NCI-H187 (cell line): Measurements from ENCODE around the gene GZF1.

ENCODE experiments used
- DNase-seq, 2 experiments: peaks; one replicate each; lab custom pipeline; 2025; lab: John Stamatoyannopoulos, UW

The GZF1 gene

GRCh38 chr20:23407781-23408464 is 45.9 kb downstream of the GZF1 start:
- no peak for DNase-seq

GRCh38 chr20:23408957-23409356 is 47.0 kb downstream of the GZF1 start:
- DNase-seq = no peak

GRCh38 chr20:23409800-23410199 is 47.8 kb downstream of the GZF1 start:
- DNase-seq = no peak

GRCh38 chr20:23410916-23411695 is 49.1 kb downstream of the GZF1 start:
- no peak for DNase-seq

DNA sequence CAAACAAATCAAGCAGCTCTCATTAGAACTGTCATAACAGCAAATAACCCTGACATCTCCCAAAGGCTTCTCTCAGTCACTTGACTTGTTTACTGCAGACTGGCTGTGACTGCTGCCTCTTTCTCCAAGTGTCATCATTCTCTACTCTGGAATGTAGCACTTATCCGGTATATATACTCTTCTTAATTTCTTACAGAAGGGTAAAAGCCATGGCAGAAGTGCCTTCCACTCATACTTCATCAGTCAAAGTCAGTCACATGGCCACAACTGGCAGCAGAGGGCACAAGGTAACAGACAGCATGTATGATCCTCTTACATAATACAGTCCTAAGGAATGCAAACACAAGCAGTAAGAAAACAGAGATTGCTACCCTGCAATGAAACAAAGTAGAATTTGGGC is 50.0 kb downstream of the GZF1 start:
- DNase-seq = no peak

DNA sequence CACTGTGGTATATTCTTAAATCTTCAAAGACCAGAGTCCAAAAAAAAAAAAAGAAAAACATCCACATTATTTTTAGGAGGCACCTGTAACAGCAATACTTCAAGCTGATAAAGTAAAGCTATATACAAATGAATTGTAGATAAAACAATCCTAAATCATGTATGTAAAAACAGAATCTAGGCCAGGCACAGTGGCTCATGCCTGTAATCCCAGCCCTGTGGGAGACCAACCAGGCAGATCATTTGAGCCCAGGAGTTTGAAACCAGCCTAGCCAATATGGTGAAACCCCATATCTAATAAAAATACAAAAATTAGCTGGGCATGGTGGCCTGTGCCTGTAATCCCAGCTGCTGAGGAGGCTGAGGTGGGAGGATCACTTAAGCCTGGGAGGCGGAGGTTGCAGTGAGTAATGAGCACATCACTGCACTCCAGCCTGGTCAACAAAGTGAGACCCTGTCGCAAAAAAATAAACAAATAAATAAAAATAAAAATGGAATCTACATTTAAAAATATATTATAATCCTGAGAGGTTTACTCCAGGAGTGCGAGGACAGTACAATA is 52.0 kb downstream of the GZF1 start:
- no peak for DNase-seq

GRCh38 chr20:23414526-23415188 is 52.7 kb downstream of the GZF1 start:
- no peak for DNase-seq

- no peak for DNase-seq
These were observed 53.6 kb downstream of the GZF1 start for GRCh38 chr20:23415555-23415954.

GRCh38 chr20:23415959-23416583 is 54.1 kb downstream of the GZF1 start:
- no peak for DNase-seq

DNA sequence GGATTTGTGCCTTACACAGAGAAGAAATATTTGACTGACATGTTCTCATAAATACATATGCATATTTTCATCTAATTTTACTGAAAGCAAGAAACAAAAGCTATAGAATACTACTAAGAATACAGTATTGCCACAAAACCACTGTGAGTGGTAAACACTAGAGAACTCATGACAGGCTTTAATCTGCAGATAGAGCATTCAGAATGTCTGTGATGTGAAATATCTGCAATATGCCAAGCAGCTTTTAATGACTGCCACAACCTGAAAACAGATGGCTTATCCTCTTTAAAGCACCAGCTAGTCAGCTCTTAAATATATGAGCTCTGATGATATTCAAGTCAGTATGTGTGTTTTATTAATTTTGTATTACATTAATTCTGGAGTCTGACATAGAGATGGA is 55.9 kb downstream of the GZF1 start:
- no peak for DNase-seq

GRCh38 chr20:23419657-23419994 is 57.6 kb downstream of the GZF1 start:
- no peak for DNase-seq

GRCh38 chr20:23419995-23420901 is 58.3 kb downstream of the GZF1 start:
- no peak for DNase-seq

DNA sequence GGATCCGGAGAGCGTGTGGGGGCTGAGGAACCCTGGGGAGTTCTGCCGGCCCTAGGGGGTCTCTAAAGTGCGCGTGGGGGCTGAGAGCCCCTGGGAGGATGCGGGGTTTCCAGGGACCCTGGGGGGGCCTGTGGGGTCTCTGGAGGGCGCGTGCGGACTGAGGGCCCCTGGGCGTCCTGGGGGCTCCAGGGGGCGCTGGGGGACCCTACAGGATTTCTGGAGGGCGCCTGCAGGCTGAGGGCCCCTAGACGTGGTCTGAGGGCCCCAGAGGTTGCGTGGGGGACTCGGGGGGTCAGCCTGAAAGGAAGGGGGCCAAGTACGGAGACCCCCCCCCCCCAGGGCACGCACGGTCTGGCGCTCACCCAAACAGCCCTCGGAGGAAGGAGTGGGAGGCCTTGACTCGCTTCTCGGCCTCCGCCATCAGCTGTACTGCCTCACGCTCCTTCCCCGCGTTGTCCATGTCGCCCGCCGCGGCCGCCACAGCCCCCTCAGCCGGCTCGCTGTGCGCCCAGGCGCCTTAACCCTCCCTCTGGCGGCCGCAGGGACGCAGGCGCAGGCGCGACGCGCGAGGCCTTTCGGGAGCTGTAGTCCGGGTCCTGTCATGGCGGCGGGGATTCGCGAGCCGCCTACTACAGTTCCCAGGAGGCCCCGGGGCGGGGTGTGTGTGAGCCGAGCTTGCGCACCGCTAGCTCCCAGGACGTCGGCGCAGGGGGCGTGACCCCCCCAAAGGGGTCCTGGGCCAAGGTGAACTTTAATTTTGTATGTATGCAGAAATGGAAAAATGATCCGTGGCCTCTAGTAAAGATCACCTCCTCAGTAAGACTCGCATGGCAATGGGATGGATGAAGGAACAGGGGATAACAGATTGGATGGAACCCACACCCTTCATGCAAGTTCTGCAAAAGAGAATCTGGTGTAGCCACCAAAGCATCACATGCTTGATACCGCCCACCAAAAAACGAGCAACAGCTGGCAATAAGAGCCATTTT is 59.3 kb downstream of the GZF1 start, which contains the start of gene NAPB:
TSS of gene NAPB (minus strand) at position 546 of the 989 bp plus-strand sequence. CDS start at position 460, 86 bp downstream.
- peak; percentile 28 to 77 for DNase-seq
